Esophagus squamous epithelium (tissue), 5 donors: ENCODE results near the gene QSER1. TPM values are rescaled to one million over a fixed set of nuclear protein-coding genes. Genes with fewer than 3 reads are reported as not detected.
"Not testable (repeated sequence)": the region's sequence is repeated elsewhere in the genome, so short reads cannot be mapped to it uniquely, and the experiment has no call there.

ENCODE experiments used
- DNase-seq: peaks from one replicate; lab custom pipeline; 2025; lab: John Stamatoyannopoulos, UW
- H3K27ac ChIP-seq, 4 donors: fragments of 200-600 bp; sonication (generic); one replicate each; pipeline ENCODE4 v1.5.1; 2016 to 2019; ENCODE audit warnings: mild to moderate bottlenecking in 1 of 4
- H3K27me3 ChIP-seq, 4 donors: fragments of 200-600 bp; sonication (generic); 1 replicate in 3 of 4; 2 replicates in 1 of 4; pipeline versions ENCODE4 v1.5.1 to v1.6.0; 2017 to 2021; ENCODE audit warnings: antibody characterized with exemption in 1 of 4
- H3K36me3 ChIP-seq, 3 donors: fragments of 200-600 bp; sonication (generic); one replicate each; pipeline ENCODE4 v1.5.1; 2016 to 2019
- H3K4me1 ChIP-seq, 3 donors: fragments of 200-600 bp; sonication (generic); one replicate each; pipeline ENCODE4 v1.5.1; 2017 to 2019
- H3K4me3 ChIP-seq, 4 donors: fragments of 200-600 bp; sonication (generic); 1 replicate in 3 of 4; 2 replicates in 1 of 4; pipeline ENCODE4 v1.5.1; 2016 to 2019; ENCODE audit warnings: mild to moderate bottlenecking in 2 of 4, moderate library complexity in 1 of 4
- H3K9me3 ChIP-seq, 3 donors: fragments of 200-600 bp; sonication (generic); one replicate each; pipeline ENCODE4 v1.5.1; 2016 to 2019
- POLR2A ChIP-seq, 4 donors: fragments of 450-650 bp; IDR thresholded peaks; one replicate each; pipeline ENCODE4 v1.6.1; 2017; ENCODE audit warnings: antibody characterized with exemption in 4 of 4, mild to moderate bottlenecking in 4 of 4, moderate library complexity in 3 of 4
- WGBS, 2 donors: methylation state at CpG; one replicate each; pipeline ENCODE4 v1.1.5; 2018; 5-methylcytosine and 5-hydroxymethylcytosine counted together
- intact Hi-C: fragments of 100-400 bp; cut with DNase I; formaldehyde crosslinking; loops from one replicate; pipeline ENCODE4 v1.15.0; 2022
- small RNA-seq, 4 donors: library from RNA; depleted of rRNA; stranded (forward); fragments of <200 nt; gene quantifications; one replicate each; pipeline ENCODE3, GENCODE V24; 2016
- total RNA-seq, 4 donors: library from RNA; depleted of rRNA; stranded (reverse); fragments of >200 nt; gene quantifications; one replicate each; pipeline ENCODE4 v1.1.0, GENCODE V29; 2016
- TF ChIP-seq, protein P1 (sequence below), 6 experiments: fragments of 450-650 bp in 4 of 6; fragments of 200-600 bp in 2 of 6; sonication (generic) in 2 of 6; IDR thresholded peaks; one replicate each; pipeline ENCODE4 v1.5.1; 2016 to 2019; ENCODE audit warnings: antibody characterized with exemption in 6 of 6, mild to moderate bottlenecking in 4 of 6, moderate library complexity in 4 of 6
- donor health status: DM: yes; HTN: yes; CAD: no.

The QSER1 gene
- total RNA-seq, 4 donors from 2014 or later, result 26.7 to 43.5 (median 33.3) TPM

DNA sequence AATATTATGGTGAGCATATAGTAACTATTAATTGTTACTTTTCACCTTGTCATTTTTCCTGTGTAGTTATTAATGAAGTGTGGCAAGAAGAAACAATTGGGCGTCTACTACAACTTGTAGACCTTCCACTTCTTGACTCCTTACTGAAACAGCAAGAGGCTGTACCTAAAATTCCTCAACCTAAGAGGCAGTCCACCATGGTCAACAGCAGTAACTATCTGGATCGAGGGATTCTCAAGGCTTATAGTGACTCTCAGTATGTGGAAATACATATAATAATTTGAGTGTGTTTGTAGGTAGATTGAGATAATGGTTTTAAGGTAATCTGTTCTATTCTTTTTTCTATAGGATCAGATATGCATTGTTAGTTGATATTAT is 135.9 kb downstream of the QSER1 start:
- intact Hi-C loops, result no loop called here
- TF ChIP-seq, protein P1, sequence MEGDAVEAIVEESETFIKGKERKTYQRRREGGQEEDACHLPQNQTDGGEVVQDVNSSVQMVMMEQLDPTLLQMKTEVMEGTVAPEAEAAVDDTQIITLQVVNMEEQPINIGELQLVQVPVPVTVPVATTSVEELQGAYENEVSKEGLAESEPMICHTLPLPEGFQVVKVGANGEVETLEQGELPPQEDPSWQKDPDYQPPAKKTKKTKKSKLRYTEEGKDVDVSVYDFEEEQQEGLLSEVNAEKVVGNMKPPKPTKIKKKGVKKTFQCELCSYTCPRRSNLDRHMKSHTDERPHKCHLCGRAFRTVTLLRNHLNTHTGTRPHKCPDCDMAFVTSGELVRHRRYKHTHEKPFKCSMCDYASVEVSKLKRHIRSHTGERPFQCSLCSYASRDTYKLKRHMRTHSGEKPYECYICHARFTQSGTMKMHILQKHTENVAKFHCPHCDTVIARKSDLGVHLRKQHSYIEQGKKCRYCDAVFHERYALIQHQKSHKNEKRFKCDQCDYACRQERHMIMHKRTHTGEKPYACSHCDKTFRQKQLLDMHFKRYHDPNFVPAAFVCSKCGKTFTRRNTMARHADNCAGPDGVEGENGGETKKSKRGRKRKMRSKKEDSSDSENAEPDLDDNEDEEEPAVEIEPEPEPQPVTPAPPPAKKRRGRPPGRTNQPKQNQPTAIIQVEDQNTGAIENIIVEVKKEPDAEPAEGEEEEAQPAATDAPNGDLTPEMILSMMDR (IDR thresholded peaks at IDR 0.05), result no peak
- no peak for TF ChIP-seq POLR2A (IDR thresholded peaks at IDR 0.05)
- Histone ChIP-seq H3K4me3 (no peak overlapping the region), H3K27ac (no peak overlapping the region), H3K27me3 (no peaks in the 10 kb centered on the region), H3K4me1 (no peaks in the 10 kb centered on the region), H3K36me3 (peaks cover 0 to 29% (median 0%) of the 10 kb centered on the region in 3 donors), H3K9me3 (no peaks in the 10 kb centered on the region)
- DNase-seq, result no peak
- WGBS, 2 donors, result 77% methylated on average over 2 of the region's 2 CpGs

DNA sequence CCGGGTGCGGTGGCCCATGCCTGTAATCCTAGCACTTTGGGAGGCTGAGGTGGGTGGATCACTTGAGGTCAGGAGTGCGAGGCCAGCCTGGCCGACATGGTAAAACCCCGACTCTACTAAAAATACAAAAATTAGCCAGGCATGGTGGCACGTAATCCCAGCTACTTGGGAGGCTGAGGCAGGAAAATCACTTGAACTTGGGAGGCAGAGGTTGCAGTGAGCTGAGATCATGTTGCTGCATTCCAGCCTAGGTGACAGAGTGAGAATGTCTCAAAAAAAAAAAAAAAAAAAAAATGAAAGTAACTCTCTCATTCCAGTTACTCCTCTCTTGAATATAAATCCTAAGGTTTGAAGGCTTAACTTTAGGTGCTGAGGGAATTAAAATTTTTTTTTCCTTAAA is 136.6 kb downstream of the QSER1 start:
- H3K4me1 ChIP-seq, H3K27me3 ChIP-seq, DNase-seq, intact Hi-C loops, H3K4me3 ChIP-seq, H3K27ac ChIP-seq, H3K9me3 ChIP-seq: not testable (repeated sequence)
- H3K36me3 ChIP-seq, result peaks cover 0 to 29% (median 0%) of the 10 kb centered on the region in 3 donors
- 89 to 92% methylated on average over 6 of the region's 6 CpGs for WGBS, 2 donors

Small RNA genes within 50 kb of the gene (small RNA-seq; reads per million reads assigned to genes)
- 0 reads per million in 4 donors for gene RF00019

Other genes with a start within 250 kb of the QSER1 start
- gene CCDC73, start 98.1 kb upstream of the QSER1 start, total RNA-seq, result under 1 TPM in 1 of 4 donors, not detected in 3; 0.18 TPM
- 10 to 100 TPM; 31.7 to 60.1 (median 45.1) TPM for gene PRRG4, start 62.9 kb upstream of the QSER1 start, total RNA-seq
- 1 to 10 TPM; 2.3 to 9.7 (median 6.8) TPM for gene DEPDC7, start 123.1 kb downstream of the QSER1 start, total RNA-seq
- 10 to 100 TPM; 15.0 to 31.8 (median 17.7) TPM for gene TCP11L1, start 146.8 kb downstream of the QSER1 start, total RNA-seq